Stimulated activated CD8-positive, alpha-beta memory T cell treated with anti-CD3 and anti-CD28 coated beads, Interleukin-4, amount 100 ng/mL, for 48 hours (primary cell): Measurements from ENCODE around the gene ALDH1B1.
"Not testable (repeated sequence)": the region's sequence is repeated elsewhere in the genome, so short reads cannot be mapped to it uniquely, and the experiment has no call there.

Experiments used
- DNase-seq: peaks from one replicate; pipeline ENCODE4 v3.0.0-alpha.2; 2020

ALDH1B1 gene

GRCh38 chr9:38388283-38389223 is 3.9 kb upstream of the ALDH1B1 start:
- DNase-seq = no peak

- no peak for DNase-seq
These were observed 3.2 kb upstream of the ALDH1B1 start for GRCh38 chr9:38389313-38389712.

GRCh38 chr9:38390442-38390841 is 2.1 kb upstream of the ALDH1B1 start:
- no peak for DNase-seq

- no peak for DNase-seq
These were observed 1.7 kb upstream of the ALDH1B1 start for GRCh38 chr9:38390851-38391250.

- no peak for DNase-seq
These were observed 1.0 kb upstream of the ALDH1B1 start for GRCh38 chr9:38391278-38392118.

- DNase-seq = peak; percentile 27
These were observed 760 bp downstream of the ALDH1B1 start for GRCh38 chr9:38393128-38393796.

- no peak for DNase-seq
These were observed 1.9 kb downstream of the ALDH1B1 start for GRCh38 chr9:38394416-38394815.

- no peak for DNase-seq
These were observed 3.3 kb downstream of the ALDH1B1 start for GRCh38 chr9:38395653-38396370.

- no peak for DNase-seq
These were observed 3.8 kb downstream of the ALDH1B1 start for GRCh38 chr9:38396371-38396671.

- not testable (repeated sequence) for DNase-seq
These were observed 6.7 kb downstream of the ALDH1B1 start for GRCh38 chr9:38399191-38399590.

- no peak for DNase-seq
These were observed 9.5 kb downstream of the ALDH1B1 start for GRCh38 chr9:38401994-38402393.

GRCh38 chr9:38404314-38404713 is 11.8 kb downstream of the ALDH1B1 start:
- DNase-seq = no peak

GRCh38 chr9:38405785-38406184 is 13.3 kb downstream of the ALDH1B1 start:
- DNase-seq = no peak

- DNase-seq = no peak
These were observed 14.1 kb downstream of the ALDH1B1 start for GRCh38 chr9:38406476-38407186.

GRCh38 chr9:38408719-38409118 is 16.2 kb downstream of the ALDH1B1 start:
- DNase-seq = no peak

- no peak for DNase-seq
These were observed 20.2 kb downstream of the ALDH1B1 start for GRCh38 chr9:38412751-38413150.

- no peak for DNase-seq
These were observed 20.8 kb downstream of the ALDH1B1 start for GRCh38 chr9:38413283-38413682.

GRCh38 chr9:38414040-38414723 is 21.7 kb downstream of the ALDH1B1 start:
- DNase-seq = no peak

- no peak for DNase-seq
These were observed 23.4 kb downstream of the ALDH1B1 start for GRCh38 chr9:38415856-38416255.

GRCh38 chr9:38416461-38416860 is 24.0 kb downstream of the ALDH1B1 start:
- DNase-seq = no peak
